Cardiac muscle cell (in vitro differentiated cells and primary cell): ENCODE measurements around the gene MAPRE3. TPM values are rescaled to one million over a fixed set of nuclear protein-coding genes. Genes with fewer than 3 reads are reported as not detected.
A peak's percentile ranks its signal among the peaks of the same experiment; 100 is the strongest.

ENCODE experiments used
- DNase-seq, 2 donors: peaks; one replicate each; pipeline versions ENCODE4 v3.0.0 to v3.0.0-alpha.2; 2010 to 2017; ENCODE audit warnings: low read depth in 1 of 2, low spot score in 1 of 2
- H3K27ac ChIP-seq: fragments of 200-600 bp; sonication (generic); 2 replicates; pipeline ENCODE4 v1.5.1; 2016
- H3K27me3 ChIP-seq: fragments of 200-600 bp; sonication (generic); 2 replicates; pipeline ENCODE4 v1.6.0; 2016; ENCODE audit warnings: control low read depth
- H3K36me3 ChIP-seq: fragments of 200-600 bp; sonication (generic); 2 replicates; pipeline ENCODE4 v1.5.1; 2016; ENCODE audit warnings: control low read depth
- H3K4me1 ChIP-seq: fragments of 200-600 bp; sonication (generic); 2 replicates; pipeline ENCODE4 v1.8.1; 2017; ENCODE audit warnings: low read depth, mild to moderate bottlenecking, mixed run types
- H3K4me3 ChIP-seq: fragments of 200-600 bp; sonication (generic); 2 replicates; pipeline ENCODE4 v1.5.1; 2016; ENCODE audit warnings: mild to moderate bottlenecking
- H3K9me3 ChIP-seq: fragments of 200-600 bp; sonication (generic); 2 replicates; pipeline ENCODE4 v1.5.1; 2017; ENCODE audit warnings: low read depth, mild to moderate bottlenecking, control low read depth
- polyA plus RNA-seq: library from polyadenylated mRNA; unstranded; fragments of >200 nt; fragmentation: Nextera tagmentation; extraction: Ambion mirVana; gene quantifications from 2 replicates; pipeline ENCODE4 v1.2.1, GENCODE V29; 2016
- total RNA-seq: library from RNA; depleted of rRNA; stranded (reverse); fragments of >200 nt; gene quantifications from 2 replicates; pipeline ENCODE4 v1.2.3, GENCODE V29; 2016
- TF ChIP-seq, protein P1 (sequence below): IDR thresholded peaks from 2 replicates; pipeline ENCODE4 v1.5.1; 2012; ENCODE audit warnings: low read depth, mild to moderate bottlenecking, low read length

MAPRE3 gene
- total and polyA plus RNA-seq, 2 experiments from 2014 or later = 143 to 212 TPM

DNA sequence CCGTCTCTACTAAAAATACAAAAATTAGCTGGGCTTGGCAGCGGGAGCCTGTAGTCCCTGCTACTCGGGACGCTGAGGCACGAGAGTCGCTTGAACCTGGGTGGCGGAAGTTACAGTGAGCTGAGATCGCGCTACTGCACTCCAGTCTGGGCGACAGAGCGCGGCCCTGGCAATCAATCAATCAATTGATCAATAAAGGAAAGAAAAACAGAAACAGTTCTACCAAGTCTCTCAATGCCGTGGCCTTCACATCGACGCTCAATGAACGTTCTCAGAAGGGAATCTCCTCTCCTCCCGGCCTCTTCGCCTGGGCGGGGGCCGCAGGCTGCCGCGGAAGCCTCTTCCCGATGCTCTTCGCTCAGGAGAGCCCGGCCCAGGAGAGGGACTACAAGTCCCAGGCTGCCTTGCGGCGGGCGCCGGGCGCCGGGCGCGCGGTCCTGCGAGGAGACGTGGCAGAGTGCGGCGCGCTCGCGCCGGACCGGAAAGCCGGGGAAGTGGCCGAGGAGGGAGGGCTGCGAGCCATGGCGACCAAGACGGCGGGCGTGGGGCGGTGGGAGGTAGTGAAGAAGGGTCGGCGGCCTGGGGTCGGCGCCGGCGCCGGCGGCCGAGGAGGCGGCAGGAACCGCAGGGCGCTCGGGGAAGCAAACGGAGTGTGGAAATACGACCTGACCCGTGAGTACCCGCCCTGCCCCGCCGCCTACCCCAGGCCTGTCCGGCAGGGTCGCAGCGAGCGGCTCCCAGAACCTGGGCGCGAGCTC, 62.2 kb downstream of the MAPRE3 start, which contains the start of gene TMEM214:
Gene TMEM214 (plus strand): TSS at position 471 of the 758 bp plus-strand sequence. CDS start 51 bp downstream, at position 522.
- Histone ChIP-seq H3K27ac (peak within 1 kb of the TSS; percentile 49), H3K4me3 (peak within 1 kb of the TSS; percentile 61), H3K27me3 (no peaks in the 10 kb centered on the region), H3K36me3 (peaks cover 30% of the 10 kb centered on the region), H3K4me1 (peaks cover 5% of the 10 kb centered on the region), H3K9me3 (no peaks in the 10 kb centered on the region)
- TF ChIP-seq, protein P1, sequence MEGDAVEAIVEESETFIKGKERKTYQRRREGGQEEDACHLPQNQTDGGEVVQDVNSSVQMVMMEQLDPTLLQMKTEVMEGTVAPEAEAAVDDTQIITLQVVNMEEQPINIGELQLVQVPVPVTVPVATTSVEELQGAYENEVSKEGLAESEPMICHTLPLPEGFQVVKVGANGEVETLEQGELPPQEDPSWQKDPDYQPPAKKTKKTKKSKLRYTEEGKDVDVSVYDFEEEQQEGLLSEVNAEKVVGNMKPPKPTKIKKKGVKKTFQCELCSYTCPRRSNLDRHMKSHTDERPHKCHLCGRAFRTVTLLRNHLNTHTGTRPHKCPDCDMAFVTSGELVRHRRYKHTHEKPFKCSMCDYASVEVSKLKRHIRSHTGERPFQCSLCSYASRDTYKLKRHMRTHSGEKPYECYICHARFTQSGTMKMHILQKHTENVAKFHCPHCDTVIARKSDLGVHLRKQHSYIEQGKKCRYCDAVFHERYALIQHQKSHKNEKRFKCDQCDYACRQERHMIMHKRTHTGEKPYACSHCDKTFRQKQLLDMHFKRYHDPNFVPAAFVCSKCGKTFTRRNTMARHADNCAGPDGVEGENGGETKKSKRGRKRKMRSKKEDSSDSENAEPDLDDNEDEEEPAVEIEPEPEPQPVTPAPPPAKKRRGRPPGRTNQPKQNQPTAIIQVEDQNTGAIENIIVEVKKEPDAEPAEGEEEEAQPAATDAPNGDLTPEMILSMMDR = no peak
- peak; percentile 90 to 92 for DNase-seq

DNA sequence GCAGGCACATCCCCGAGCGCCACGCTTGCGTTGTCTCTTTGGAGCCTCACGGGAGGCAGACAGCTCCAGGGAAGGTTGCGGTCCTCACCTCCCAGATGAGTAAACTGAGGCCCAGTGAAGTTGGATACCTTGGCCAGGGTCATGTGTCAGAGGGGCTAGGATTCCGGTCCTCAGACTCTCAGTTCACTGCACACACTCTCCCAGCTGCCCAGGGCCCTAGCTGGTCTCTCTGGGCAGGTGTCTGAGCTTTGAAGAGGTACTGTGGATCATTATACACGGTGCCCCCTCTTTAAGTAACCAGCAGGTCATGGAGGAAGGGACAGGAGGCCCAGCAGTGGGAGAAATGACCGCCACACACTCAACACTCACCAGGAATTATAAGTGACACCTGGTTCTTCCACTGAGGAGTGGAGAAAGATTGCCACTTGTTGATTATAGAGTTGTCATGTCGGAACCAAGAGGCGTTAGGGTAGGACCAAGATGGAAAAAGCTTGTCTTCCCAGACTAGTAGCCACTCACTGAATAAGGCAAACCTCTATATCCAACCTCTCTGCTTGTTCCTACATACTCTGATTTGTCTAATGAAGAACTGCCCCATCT, 62.9 kb downstream of the MAPRE3 start:
- Histone ChIP-seq H3K27ac (peak overlapping the region; percentile 49), H3K4me1 (peaks cover 5% of the 10 kb centered on the region), H3K36me3 (peaks cover 30% of the 10 kb centered on the region), H3K27me3 (no peaks in the 10 kb centered on the region), H3K4me3 (peak overlapping the region; percentile 61), H3K9me3 (no peaks in the 10 kb centered on the region)
- TF ChIP-seq, protein P1 = no peak
- no peak for DNase-seq

DNA sequence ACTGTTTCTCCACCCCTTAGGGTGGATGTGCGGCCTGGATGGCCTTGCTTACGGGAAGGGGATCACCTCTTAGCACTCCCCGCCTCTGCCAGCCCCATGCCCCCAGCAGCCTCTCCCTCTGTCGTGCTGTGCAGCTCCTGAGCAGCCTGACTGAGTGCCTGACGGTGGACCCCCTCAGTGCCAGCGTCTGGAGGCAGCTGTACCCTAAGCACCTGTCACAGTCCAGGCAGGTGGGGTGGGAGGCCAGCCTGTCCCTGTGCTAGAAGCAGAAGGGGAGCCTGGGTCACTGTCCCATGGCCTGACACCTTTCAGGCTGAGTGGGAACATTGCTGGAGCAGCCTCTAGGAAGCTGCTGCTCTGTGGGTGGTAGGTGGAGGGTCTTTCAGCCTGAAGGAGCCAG, 67.6 kb downstream of the MAPRE3 start:
- no peak for DNase-seq
- no peaks in the 10 kb centered on the region for H3K27me3 ChIP-seq
- H3K9me3 ChIP-seq = no peaks in the 10 kb centered on the region
- H3K27ac ChIP-seq = no peak overlapping the region
- peaks cover 41% of the 10 kb centered on the region for H3K36me3 ChIP-seq
- peaks cover 5% of the 10 kb centered on the region for H3K4me1 ChIP-seq
- no peak overlapping the region for H3K4me3 ChIP-seq
- TF ChIP-seq, protein P1 = no peak

DNA sequence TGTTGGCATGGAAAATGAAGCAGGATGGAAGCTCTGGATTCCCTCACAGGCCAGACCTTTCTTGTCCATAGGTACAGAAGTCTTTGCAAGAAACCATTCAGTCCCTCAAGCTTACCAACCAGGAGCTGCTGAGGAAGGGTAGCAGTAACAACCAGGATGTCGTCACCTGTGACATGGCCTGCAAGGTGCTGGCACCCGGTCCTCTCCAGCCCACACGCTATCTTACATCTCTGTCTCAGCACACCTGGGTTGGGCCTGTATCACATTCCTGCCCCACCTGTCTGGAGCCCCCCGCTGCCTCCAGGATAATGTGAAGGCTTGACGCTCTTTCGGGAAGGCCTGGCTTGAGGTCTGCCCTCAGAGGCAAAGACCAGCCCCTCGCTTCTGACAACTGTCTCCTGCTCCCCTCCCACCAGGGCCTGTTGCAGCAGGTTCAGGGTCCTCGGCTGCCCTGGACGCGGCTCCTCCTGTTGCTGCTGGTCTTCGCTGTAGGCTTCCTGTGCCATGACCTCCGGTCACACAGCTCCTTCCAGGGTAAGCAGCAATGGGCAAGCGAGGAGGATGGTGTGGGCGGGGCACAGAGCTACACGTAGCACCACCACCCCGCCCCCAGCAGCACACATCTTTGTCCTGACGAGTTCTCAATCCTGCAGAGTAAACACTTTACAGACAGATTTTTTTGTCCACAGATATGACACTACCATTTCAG, 68.3 kb downstream of the MAPRE3 start:
- H3K27ac ChIP-seq = no peak overlapping the region
- TF ChIP-seq, protein P1 = no peak
- DNase-seq = no peak
- H3K4me1 ChIP-seq = peaks cover 1% of the 10 kb centered on the region
- H3K36me3 ChIP-seq = peaks cover 41% of the 10 kb centered on the region
- no peaks in the 10 kb centered on the region for H3K9me3 ChIP-seq
- no peak overlapping the region for H3K4me3 ChIP-seq
- no peaks in the 10 kb centered on the region for H3K27me3 ChIP-seq

DNA sequence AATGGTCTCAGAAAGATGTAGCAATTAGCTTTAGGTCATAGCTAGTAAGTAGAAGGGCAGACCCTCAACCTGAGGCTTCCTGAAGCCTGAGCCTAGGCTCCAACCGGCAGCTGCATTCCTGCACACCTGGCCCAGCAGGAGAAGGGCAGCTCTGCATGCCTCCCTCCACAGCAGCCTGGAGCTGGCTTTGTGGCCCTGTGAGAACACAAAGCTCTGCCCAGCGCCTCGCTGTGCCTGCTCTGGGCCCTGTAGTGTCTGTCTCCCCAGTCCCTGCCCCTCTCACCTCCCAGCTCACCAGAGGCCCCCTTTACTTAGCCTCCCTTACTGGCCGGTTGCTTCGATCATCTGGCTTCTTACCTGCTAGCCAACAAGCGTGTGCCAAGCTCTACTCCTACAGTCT, 69.0 kb downstream of the MAPRE3 start:
- peaks cover 41% of the 10 kb centered on the region for H3K36me3 ChIP-seq
- no peaks in the 10 kb centered on the region for H3K9me3 ChIP-seq
- H3K4me1 ChIP-seq = no peaks in the 10 kb centered on the region
- no peak overlapping the region for H3K4me3 ChIP-seq
- no peak for DNase-seq
- H3K27ac ChIP-seq = no peak overlapping the region
- TF ChIP-seq, protein P1 = no peak
- no peaks in the 10 kb centered on the region for H3K27me3 ChIP-seq
